SW 1271 (cell line): ENCODE results near the gene KCNH2.

ENCODE experiments used
- DNase-seq, 2 experiments: peaks; one replicate each; lab custom pipeline; 2025; lab: John Stamatoyannopoulos, UW

Gene KCNH2

DNA sequence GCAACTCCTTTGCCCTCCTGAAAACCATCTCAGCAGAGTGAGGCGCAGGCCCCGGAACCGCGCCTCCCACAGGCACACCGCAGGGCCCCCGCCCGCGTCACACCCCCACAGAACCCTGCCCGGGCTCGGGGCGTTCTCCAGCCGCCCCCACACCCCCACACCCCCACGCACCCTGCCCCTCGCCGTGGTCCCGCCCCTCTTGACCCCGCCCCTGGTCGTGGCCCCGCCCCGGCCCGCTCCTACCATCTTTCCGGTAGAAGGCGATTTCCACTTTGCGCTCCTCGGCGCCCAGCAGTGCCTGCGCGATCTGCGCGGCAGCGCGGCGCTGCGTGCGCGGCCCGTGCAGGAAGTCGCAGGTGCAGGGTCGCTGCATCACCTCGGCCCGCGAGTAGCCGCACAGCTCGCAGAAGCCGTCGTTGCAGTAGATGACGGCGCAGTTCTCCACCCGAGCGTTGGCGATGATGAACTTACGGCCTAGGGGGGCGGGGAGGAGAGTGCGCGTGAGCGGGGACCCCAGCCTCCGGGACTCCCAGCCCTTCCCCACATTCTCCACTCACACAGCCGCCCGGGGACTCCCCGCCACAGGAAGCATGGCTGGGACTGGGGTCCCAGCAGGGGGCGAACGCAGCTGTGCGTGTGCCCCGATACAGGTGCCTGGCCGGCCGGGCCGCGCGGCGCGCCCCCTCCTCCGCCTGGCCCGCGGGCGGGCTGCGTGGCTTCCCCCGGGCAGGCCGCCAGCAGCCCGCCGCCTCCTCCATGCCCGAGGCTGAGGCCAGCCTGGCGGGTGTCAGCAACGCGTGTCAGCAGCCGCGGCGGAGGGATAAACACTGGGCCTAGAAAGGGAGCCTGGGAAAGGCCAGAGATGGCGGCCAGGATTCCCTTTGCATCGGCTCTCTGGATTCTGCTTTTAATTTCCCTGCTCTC, 3.4 kb downstream of the KCNH2 start:
- peak in 1 of 2 experiments; percentile 35 for DNase-seq

DNA sequence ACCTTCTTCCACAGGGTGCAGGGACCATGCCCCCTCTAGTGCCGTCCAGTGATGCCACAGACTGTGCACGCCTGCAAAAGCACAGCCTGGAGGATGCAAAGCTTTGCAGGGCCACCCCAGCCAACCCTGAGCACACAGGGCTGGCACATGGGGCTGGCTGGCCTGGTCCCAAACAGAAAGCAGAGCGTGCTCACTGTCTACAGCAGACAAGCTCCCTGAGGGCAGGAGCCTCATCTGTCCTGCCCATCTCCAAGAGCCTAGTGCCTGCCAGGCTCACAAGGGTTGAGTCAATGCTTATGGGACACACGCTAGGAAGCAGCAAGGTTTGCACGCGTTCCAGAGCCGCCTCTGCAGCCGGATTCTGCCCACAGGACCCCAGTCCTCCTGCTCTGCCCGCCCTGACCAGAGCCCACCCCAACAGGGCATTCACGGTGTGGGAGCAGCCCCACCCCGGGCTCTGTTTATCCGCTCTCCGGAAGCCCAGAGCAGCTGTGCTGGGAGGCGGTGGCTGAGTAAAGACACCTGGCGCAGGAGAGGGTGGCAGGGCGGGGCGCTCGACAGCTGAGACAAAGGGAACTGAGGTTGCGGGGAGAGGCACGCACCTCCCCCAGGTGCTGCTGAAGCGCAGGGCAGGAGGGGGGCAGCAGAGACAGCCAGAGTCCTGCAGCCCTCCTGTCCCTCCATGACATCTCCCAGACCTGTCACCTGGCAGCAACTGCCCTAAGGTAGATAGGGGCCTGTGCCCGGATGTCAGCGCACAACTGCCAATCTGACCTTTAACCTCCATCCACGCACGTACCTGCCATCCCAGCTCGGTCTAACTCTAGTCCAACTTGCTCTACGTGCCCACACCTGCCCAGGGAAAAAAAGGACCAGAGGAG, 4.3 kb downstream of the KCNH2 start:
- no peak for DNase-seq

DNA sequence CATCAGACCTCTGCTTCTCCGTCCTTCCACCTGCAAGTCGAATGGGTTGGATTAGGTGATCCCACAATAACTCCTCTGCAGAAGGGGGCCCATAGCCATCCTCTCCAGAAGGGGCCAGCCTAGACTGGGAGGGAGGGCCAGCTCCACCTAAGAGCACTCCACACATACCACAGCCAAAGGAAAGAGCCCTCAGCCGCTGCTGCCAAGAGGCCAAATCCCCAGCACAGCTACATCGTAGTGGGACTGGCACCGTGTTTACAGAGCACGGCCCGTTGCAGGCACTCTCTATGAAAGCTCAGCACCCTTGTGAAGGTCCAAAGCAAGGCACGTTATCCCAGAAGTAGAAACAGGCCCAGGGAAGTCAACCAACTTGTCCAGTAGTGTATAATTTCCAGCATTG, 5.4 kb downstream of the KCNH2 start:
- no peak for DNase-seq

DNA sequence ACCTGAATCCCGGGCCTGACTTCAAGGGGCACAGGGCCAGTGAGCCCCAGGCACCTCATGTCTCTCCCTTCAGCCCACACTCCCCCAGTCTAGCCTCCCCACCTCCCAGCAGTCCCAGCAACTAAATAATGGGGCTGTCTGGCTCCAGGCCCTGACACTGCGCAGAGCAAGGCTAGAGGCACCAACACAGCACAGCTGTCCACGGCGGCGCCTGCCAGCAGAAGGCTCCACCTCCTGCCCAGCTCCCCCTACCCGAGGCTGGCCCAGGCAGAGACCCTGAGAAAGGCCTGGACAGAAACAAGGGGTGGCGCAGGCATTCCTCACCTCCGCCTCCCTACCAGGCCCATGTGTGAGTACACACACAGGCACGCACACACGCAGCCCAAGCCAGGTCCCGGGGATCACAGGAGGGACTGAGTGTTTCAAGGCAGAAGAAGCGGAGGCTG, 6.1 kb downstream of the KCNH2 start:
- no peak for DNase-seq

DNA sequence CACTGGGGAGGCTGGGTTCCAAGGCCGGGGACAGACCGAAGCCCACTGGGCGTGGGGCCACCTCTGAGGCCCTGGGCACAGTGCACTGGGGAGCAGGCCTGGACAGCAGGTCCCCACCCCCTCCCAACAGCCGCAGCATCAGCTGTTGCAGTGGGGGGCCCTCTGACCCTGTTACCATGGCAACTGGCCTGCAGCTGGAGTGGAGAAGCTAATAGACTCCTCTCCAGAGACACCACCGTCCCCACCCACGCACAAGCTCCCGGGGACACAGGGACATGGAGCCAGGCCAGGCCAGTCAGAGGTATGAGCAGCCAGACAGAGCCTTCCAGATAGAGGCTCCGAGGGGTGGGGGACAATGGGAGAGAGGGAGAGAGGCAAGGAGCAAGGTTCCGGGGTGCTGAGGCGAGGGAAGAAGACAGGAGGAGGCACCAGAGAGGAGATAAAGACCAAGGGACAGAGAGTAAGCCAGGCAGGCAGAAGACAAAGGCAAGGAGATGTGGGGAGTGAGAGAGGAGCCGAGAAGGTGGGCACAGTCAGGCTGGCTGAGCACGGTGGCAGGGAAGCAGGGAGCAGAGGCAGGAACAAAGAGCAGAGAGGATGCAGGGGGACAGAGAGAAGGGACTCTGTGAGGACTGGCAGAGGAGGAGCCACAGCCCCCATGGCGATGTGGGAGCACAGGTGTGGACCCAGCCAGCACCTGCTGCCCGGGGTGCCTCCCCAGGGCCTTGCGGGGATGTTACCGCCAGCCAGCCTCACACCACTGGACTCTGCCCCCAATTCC, 6.7 kb downstream of the KCNH2 start:
- no peak for DNase-seq

DNA sequence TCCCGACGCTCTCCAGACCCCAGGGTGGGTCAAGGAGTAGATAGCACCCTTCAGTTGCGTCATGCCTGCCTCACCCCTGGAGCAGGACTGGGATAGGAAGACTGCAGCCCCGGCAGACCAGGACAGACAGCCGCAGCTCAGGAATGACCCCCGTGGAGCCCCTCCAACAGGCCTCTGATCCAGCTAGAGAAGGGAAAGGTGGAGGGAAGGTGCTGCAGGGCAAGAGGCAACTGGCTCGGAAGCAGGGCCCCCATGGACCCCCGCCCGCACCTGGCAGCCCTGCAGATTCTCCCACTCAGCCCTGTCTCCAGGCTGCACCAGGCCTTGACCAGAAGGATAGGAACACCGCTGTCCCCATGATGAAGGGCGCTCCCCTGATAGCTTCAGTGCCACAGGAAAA, 7.7 kb downstream of the KCNH2 start:
- DNase-seq: no peak

DNA sequence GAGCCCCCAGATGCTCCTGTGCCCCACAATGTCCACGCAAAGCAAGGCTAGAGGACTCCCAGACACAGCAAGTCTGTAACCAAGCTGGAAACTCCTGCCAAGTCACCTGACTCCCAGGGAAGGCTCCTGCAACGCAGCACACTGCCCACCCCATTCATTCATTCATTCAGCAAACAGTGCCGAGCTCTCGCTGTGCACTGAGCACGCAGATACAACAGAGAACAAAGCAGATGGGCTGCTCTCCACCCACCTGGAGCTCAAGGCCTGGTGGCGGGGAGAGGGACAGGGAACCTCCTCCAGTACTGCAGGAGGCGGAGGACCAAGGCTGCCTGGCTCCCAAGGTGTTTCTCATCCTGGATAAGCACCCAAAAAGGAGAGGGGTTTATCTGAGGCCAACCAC, 8.6 kb downstream of the KCNH2 start:
- DNase-seq: no peak

DNA sequence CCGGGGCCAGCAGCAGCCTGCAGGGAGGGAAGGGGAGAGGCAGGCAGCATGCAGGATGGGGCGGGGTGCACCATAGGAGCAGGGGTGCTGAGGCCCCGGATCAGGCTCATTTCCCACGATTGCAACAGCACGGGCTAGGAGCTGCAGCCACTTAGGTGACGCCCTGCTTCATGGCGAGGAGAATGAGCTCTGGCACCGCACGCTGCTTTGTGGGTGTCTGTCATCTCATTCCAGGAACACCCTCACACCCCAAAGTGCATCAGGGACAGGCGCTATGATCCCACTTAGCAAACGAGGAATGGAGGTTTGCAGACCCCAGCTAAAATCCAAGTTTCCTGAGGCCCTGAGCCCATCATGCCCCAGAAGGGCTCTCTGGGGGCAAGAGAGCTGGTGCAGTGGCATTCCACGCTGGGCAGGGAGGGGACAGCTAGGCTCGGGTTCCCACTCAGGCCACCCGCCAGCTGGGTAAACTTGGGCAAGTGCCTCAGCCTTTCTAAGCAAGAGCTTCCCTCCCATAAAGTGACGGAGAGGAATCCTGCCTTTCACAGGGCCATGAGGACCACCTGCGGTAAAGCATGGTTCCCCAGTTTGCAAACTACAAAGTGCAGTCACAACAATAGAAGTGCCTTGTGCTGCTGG, 9.3 kb downstream of the KCNH2 start:
- DNase-seq: no peak

DNA sequence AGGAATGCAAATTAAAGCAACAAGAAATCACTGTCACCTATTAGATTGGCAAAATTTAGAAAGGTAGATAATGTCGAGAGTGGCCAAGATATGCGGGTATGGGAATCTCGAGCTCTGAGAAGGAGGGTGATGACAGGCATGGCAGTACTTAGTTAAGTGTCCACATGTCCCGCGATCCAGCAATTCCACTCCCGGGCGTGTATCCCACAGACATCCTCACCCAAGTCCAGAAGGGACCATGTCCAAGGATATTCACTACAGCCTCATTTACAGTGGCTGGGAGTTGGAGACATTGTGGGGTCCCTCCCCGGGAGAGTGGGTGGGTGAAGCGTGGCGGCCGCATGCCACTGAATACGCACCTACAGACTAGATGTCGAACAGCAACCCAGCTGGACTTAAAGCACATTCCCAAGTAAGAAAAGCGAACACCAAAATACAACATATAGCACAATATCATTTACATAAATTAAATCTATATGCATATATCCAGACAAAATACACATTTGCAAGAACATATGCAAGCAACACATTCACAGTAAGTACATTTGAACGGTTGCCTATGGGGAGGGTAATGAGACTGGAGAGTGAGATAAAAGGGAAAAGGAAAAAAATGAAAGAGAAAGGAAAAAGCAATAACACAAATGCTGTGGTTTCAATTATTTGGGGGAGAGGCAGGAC, 9.9 kb downstream of the KCNH2 start:
- no peak for DNase-seq

DNA sequence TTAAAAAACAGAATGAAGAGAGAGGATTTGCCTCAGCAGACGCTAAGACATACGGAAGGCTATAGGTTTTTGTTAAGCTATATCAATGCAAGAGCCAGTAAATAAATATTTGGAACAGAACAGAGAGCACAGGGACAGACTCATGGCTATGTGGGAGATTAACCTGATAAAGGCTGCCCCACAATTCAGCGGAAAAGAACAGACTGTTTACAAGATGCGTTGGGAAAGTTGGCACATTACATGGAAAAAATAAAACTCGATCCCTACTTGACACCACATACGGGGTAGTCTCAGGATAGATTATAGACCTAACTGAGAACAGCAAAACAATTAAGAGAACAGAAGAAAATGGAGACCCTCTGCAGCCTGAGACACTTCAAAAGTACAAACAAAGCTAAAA, 10.8 kb downstream of the KCNH2 start:
- no peak for DNase-seq

DNA sequence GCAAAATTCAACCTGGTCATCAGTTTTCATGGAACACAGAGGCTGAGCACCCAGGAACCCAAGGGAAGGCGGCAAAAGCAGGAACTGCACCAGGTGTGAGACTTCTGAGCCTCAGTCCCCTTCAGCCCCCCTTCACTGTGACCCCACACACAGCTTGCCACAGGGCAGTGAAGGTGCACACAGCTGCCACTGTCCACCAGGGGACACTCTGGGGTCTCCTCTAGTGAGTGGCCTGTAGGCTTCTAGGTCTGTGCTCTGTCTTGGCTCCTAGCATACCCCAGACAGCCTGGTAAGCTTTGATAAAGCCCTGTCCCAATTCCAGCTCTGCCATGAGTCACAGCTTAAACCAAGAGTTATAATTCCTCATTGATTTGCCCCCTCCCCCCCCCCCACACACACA, 12.1 kb downstream of the KCNH2 start:
- no peak for DNase-seq

DNA sequence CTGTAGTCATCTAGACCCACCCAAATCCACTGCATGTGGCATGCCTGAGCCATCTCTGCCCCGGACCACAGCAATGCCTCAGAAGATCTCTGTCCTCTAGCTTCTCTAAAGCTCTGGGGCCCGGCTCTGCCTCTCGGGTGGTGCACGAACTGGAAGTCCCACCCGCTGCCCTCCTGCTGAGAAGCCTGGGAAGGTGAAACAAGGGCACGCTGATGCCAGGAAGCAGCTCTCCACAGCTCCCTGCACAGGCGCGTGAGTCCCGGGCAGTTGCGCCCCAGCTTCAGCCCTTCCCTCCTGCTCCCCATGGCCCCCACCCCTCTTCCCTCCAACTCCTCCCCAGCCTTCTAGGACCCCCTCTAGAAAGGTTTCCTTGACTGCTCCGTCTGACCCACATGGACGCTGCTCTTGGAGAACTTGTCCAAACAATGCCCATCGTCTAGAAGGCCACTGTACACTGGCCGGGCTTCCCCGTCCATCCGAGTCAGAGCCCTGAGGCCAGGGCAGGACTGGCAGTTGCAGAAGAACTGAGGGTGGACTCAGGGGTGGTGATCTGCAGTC, 12.8 kb downstream of the KCNH2 start:
- no peak for DNase-seq

DNA sequence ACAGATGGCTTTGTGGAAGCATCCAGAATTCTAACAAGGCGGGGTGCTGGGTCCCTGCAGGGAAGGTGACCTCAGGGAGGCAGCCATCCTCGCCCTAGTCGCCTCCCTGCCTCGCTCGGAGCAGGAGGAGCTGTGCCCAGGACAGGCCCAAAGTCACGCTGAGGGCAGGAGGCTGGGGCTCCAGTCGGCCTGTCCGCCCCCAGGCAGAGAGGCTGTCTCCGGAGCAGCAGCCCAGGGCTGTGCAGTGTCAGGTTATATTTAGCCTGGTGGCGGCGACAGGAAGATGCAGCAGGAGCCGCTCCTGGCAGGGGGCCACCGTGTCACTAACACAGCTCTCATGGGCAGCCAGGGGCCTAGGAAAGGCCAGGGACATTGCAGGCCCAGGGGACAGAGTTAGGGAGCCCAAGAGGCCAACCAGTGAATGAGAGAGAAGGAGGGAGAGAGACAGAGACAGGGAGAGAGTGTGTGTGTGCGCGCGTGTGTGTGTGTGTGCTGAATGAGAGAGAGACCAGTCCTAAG, 13.5 kb downstream of the KCNH2 start:
- no peak for DNase-seq

DNA sequence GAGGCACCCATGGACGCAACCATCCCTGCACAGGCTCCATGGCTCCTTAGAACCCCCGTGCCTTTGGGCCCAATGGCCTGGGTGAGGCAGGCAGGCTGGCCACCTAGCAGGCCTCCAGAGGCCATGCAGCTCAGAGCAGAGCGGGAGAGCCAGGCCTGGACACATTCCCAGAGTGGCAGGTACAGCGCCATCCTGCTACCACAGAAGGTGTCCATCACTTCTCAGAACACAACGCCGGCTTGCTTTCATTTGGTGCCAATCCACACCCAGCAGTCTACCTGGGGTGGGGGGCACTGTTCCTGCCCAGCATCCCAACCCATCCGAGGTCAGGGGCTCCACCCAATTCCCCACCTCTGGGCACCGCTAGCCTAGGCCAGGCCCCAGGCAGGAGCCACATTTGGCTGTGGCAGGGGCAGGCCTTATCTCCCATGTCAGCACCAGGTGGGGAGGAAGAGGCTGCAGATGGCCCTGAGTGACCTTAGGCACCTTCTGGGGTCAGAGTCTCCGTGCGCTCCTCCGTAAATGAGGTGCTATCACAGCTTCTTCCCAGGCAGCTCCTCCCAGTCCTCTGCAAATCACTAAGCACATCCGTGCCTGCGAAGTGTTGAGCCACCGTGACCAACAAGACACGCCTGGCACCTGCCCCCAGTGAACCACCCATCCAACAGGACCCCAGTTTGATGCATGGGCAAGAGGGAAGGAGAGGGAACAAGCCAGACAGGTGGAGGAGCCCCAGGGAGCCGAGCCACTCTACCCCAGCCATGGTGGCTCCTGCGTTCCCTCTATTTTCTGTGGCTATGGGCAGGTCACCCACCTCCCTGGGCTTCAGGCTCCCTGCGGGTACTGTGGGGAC, 14.2 kb downstream of the KCNH2 start:
- DNase-seq: no peak

DNA sequence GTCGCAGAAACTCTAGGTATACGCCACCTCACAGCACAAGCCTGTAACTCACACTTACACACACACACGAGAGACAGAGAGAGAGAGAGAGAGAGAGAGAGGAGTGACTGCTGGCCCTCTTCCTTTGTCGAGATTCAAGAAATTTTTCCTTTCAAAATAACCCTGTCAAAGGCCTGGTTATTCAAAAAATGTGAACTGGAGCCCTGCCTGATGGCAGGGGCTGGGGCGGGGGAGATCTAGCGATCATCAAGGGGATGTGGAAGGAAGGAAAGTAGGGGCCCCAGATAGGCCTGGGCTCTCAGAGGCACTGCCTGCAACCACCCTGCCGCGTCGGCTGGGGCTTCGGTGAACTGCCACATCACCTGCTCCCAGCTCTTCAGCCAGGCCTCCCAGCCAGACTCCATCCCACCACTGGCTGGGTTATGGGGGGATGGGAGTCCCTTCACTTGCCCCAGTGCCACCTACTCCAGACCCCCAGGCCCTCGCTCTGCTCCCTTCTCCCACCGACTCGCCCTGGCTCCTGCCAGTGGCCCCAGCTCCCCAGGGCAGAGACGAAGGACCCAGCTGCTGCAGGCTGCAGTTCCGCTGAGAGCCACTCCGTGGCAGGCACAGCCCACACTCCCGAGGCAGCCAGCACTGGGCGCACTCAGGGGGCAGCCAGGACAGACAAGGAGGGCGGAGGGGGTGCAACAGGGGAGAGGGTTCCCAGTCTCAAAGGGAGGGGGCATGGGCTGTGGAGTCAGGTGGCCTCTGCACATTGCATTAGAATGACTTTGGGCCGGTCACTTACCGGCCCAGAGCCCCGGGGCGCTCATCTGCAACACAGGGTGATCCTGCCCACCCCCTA, 15.3 kb downstream of the KCNH2 start:
- DNase-seq: peak in 1 of 2 experiments; percentile 27

DNA sequence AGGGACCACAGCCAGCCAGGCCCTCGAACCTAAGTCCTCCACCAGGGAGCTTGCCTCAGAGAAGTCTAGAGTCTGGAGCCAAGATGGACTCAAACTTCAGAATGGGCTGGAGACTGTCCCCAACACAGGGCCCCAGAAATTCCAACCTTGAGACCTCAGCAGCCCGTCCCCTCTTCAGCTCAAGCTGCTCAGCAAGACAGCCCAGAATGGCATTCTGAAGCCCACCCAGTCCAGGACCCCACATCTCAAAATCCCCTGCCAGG, 15.9 kb downstream of the KCNH2 start:
- DNase-seq: no peak

DNA sequence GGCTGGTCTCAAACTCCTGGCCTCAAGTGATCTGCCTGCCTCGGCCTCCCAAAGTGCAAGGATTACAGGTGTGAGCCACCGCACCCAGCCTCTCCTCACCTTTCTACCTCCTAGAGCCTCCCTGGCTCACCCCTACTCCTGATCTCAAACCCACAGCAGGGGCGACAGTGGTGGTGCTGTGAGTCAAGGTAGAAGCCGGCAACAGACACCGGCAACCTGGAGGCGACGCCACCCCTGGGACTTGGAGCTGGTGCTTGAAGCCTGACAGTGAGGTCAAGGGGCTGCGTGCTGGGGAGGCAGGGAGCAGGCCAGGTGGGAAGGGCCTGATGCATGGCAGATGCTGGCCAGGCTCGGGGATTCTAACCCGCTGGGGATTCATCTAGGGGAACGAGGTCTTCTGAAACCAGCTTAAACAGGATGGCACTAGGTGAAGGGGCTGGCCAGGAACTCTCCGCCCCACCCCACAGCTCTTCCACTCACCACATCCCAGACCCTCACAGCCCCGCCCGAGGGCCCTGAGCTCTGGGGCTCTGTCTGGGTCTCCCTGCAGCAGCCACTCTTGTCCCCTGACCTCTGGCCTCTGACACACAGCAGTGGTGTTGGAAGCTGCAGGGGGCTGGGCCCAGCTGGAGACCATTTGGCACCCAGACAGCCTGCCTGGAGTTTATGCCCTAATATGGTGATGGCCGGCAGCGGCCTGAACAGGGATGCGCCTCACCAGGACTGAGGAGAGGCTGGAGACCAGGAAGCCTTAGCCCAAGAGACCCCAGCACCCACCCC, 16.4 kb downstream of the KCNH2 start:
- no peak for DNase-seq
